ENCODE data around the gene HS3ST3A1. TPM values are rescaled to one million over a fixed set of nuclear protein-coding genes. Genes with fewer than 3 reads are reported as not detected.

HS3ST3A1 gene
- total and polyA plus RNA-seq, 2 of the 8 experiments (the other 6 are each of a cell fraction or from before 2014, with no cell fraction given): 5.4 to 5.7 TPM

DNA sequence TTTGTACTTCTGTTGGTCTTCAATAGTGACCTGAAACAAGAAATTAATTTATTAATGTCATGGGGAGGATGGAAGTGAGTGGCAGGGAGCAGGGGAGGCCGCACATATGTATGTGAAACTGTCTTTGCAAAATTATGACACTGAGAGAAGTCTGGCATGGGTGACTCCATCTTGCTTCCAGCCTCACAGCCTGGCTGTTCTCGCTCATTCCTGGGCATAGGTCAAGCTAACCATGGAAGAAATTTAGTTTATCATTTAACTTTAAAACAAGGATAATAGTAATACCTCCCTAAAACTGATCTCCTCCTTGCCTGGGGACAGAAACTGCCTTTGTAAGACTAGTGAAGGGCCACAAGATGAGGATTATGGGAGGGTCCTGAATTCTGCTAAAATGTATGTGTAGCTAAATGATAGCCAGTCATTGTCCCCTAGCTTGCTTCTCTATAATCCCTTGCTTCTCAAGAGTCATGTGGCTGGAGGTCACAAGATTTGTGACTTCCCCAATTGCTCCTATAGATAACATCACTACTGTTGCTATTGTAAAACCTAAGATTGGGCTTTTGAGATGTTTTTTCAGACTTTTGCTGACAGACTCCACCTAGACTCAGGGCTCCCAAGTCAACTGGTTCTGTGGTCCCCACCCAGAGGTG lies 126.0 kb downstream of the HS3ST3A1 start:
- Histone ChIP-seq H2BK20ac (ENCODE audit: low read length) (no peak overlapping the region), H3K4me3 (ENCODE audit: extremely low read depth in 1 of 4, insufficient read depth in 2 of 4, low read depth in 3 of 4, low read length in 4 of 4) (no peak overlapping the region), H3K79me1 (ENCODE audit: low read depth, low read length) (no peaks in the 10 kb centered on the region), H4K20me1 (replicated peaks in 1 of 2; ENCODE audit: control insufficient read depth in 1 of 2, insufficient read depth in 2 of 2, low read length in 2 of 2) (no peaks in the 10 kb centered on the region), H2BK120ac (replicated peaks; ENCODE audit: low read depth, low read length) (no peak overlapping the region), H4K91ac (replicated peaks; ENCODE audit: insufficient read length, low read length) (no peak overlapping the region), H3K23ac (ENCODE audit: insufficient read length) (no peak overlapping the region), H3K23me2 (ENCODE audit: low read depth, low read length) (no peaks in the 10 kb centered on the region), H4K5ac (ENCODE audit: insufficient read length, low read depth, low read length) (no peak overlapping the region), H3K9me3 (ENCODE audit: insufficient read depth in 2 of 2, low read depth in 1 of 2, low read length in 1 of 2) (peaks cover 11 to 12% of the 10 kb centered on the region in 2 experiments; a peak in 3 of 4 replicates), H3K4me1 (replicated peaks in 1 of 4; ENCODE audit: control insufficient read depth in 3 of 4, insufficient read depth in 4 of 4, low read length in 3 of 4) (no peaks in the 10 kb centered on the region), H3K4ac (replicated peaks; ENCODE audit: insufficient read length, low read depth, low read length) (no peak overlapping the region), H2BK12ac (ENCODE audit: low read depth, low read length) (no peak overlapping the region), H3K18ac (ENCODE audit: extremely low read depth, low read length) (no peak overlapping the region), H2AFZ (ENCODE audit: low read length) (no peak overlapping the region), H3K79me2 (ENCODE audit: control insufficient read depth in 1 of 2, insufficient read depth in 2 of 2, low read length in 2 of 2) (no peaks in the 10 kb centered on the region), H3K4me2 (ENCODE audit: insufficient read depth in 1 of 2, low read depth in 2 of 2, low read length in 2 of 2) (no peak overlapping the region), H3K27me3 (replicated peaks in 1 of 4; ENCODE audit: control insufficient read depth in 3 of 4, extremely low read depth in 1 of 4, insufficient read depth in 3 of 4, low read length in 3 of 4) (no peaks in the 10 kb centered on the region), H4K8ac (ENCODE audit: extremely low read depth, insufficient read depth, low read length) (no peak overlapping the region), H3K36me3 (ENCODE audit: control insufficient read depth in 2 of 4, insufficient read depth in 4 of 4, low read length in 3 of 4) (no peaks in the 10 kb centered on the region; a peak in 1 of 8 replicates), H3K56ac (replicated peaks; ENCODE audit: insufficient read length, low read depth, low read length) (no peak overlapping the region), H2BK5ac (ENCODE audit: low read depth, low read length) (no peak overlapping the region), H2BK15ac (ENCODE audit: low read length) (no peak overlapping the region), H3K14ac (ENCODE audit: insufficient read length) (no peak overlapping the region), H3K9ac (replicated peaks in 1 of 4; ENCODE audit: extremely low read depth in 1 of 4, low read depth in 3 of 4, low read length in 3 of 4) (no peak overlapping the region), H3K27ac (ENCODE audit: low read depth, low read length) (no peak overlapping the region), H2AK5ac (ENCODE audit: low read depth, low read length) (no peak overlapping the region)
- WGBS, 2 experiments (ENCODE audit: extremely low coverage in 1 of 2, insufficient coverage in 1 of 2, insufficient read length in 1 of 2, insufficient replicate concordance in 2 of 2, low coverage in 1 of 2, low lambda C conversion rate in 2 of 2, missing lambda C conversion rate in 1 of 2): 98% methylated on average over 2 of the region's 2 CpGs; no CpG with 5 or more reads in 1 of the 2 experiments
- TF ChIP-seq TEAD4 (IDR thresholded peaks at IDR 0.05; ENCODE audit: low read depth, low read length): no peak
- TF ChIP-seq HDAC6 (IDR thresholded peaks at IDR 0.05; ENCODE audit: low read depth, low read length): no peak
- no peak for TF ChIP-seq MAFK (IDR thresholded peaks at IDR 0.05; ENCODE audit: low read depth, low read length)
- TF ChIP-seq TAF1 (IDR thresholded peaks at IDR 0.05; ENCODE audit: low read depth, low read length): no peak
- no peak for TF ChIP-seq EP300 (IDR thresholded peaks at IDR 0.05; ENCODE audit: borderline replicate concordance in 1 of 2, low read depth in 2 of 2, low read length in 2 of 2)
- FAIRE-seq (no peak), DNase-seq (ENCODE audit: low read depth in 1 of 2, low spot score in 2 of 2) (no peak)
- CTCF ChIA-PET (ENCODE audit: partially characterized antibody): no interaction called here
- POLR2A ChIA-PET (ENCODE audit: partially characterized antibody): no interaction called here
